ENCODE data around the gene PDE11A. TPM values are rescaled to one million over a fixed set of nuclear protein-coding genes. Genes with fewer than 3 reads are reported as not detected.
A peak's percentile ranks its signal among the peaks of the same experiment; 100 is the strongest.

Gene PDE11A
- total and polyA plus RNA-seq, 2 donors from 2014 or later: 0.58 to 0.82 TPM

DNA sequence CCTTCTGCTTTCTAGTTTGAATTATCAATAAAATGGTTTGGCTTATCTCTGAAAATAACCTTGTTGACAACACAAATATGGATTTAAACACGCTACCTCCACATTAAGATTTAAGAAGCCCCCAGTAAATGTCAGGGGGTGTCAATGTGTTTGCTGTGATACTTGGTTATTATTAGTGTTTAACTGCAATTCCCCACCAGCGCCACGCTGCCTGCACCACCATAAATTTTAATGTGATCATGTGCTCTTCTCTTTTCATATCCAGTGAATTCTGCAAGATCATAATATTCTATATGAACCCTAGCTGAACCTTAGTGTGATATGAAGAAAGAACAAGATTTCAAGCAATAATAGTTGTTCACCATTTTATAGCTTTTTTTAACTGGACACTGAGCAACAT, 349.3 kb downstream of the PDE11A start:
- no peak for FAIRE-seq

DNA sequence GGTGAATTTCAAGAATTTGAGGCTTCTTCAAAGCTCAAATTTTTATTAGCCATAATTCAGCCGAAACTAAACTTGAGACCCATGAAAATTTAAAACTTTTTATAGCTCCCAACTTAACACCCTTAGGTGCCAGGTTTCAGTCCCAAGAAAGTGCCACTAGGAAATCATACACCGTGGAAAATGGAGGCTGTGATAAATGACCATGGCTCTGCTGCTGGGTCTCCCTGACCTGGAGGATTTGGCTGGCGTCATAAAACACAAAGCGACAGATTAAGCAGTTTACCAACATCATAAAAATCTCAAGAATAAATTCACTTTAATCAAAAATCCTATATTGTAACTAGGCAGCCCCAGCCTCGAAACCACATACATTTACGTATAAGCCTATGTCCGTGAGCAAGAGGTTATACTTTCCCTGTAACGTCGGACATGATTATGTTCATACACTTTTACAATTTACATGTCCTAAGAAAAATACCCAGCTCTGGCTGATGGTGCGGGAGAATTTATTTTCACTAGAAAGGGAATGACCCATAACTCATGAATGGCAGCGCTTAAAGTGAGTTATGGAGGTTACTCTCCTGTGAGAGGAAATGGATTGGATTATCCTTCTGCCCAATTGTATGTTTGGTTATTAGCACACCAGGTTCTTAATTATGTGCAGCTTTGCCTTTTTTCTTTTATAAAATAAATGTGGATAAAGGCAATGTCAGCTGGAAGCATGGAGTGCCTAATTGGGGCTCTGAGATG, 350.6 kb downstream of the PDE11A start:
- DNase-seq (peak in 3 of 5 donors; percentile 46 to 88 (median 86)), FAIRE-seq (no peak)
- H3K9me3 ChIP-seq (ENCODE audit: control insufficient read depth in 2 of 3, insufficient read depth in 1 of 3, low read length in 3 of 3): no peaks in the 10 kb centered on the region
- no peaks in the 10 kb centered on the region for H3K36me3 ChIP-seq (ENCODE audit: control insufficient read depth in 2 of 3, insufficient read depth in 3 of 3, low read length in 3 of 3)
- no peak overlapping the region for H3K9ac ChIP-seq (ENCODE audit: low read length in 3 of 3)
- H3K4me3 ChIP-seq (ENCODE audit: low read length in 3 of 3): no peak overlapping the region
- H3K27me3 ChIP-seq (ENCODE audit: control insufficient read depth, insufficient read depth, low read length): no peaks in the 10 kb centered on the region
- H3K27ac ChIP-seq (ENCODE audit: low read depth in 2 of 2, low read length in 2 of 2): no peak overlapping the region
- TF ChIP-seq, protein P1, sequence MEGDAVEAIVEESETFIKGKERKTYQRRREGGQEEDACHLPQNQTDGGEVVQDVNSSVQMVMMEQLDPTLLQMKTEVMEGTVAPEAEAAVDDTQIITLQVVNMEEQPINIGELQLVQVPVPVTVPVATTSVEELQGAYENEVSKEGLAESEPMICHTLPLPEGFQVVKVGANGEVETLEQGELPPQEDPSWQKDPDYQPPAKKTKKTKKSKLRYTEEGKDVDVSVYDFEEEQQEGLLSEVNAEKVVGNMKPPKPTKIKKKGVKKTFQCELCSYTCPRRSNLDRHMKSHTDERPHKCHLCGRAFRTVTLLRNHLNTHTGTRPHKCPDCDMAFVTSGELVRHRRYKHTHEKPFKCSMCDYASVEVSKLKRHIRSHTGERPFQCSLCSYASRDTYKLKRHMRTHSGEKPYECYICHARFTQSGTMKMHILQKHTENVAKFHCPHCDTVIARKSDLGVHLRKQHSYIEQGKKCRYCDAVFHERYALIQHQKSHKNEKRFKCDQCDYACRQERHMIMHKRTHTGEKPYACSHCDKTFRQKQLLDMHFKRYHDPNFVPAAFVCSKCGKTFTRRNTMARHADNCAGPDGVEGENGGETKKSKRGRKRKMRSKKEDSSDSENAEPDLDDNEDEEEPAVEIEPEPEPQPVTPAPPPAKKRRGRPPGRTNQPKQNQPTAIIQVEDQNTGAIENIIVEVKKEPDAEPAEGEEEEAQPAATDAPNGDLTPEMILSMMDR (IDR thresholded peaks at IDR 0.05; ENCODE audit: borderline replicate concordance, extremely low read depth, insufficient read depth): no peak
- intact Hi-C loops (cut with DNase I): loop anchor here (10.0 kb wide), 1 partner anchor 387 kb away; no protein-coding TSS in a partner anchor
- peaks cover 3 to 11% (median 4%) of the 10 kb centered on the region in 3 donors for H3K4me1 ChIP-seq (ENCODE audit: control insufficient read depth in 2 of 3, insufficient read depth in 2 of 3, low read depth in 1 of 3, low read length in 3 of 3)

More for the DNA sequence above, 349.3 kb downstream of the PDE11A start:
- TF ChIP-seq, protein P1 (IDR thresholded peaks at IDR 0.05; ENCODE audit: borderline replicate concordance, extremely low read depth, insufficient read depth): no peak
- Histone ChIP-seq H3K9me3 (ENCODE audit: control insufficient read depth in 2 of 3, insufficient read depth in 1 of 3, low read length in 3 of 3) (no peaks in the 10 kb centered on the region), H3K9ac (ENCODE audit: low read length in 3 of 3) (no peak overlapping the region), H3K27ac (ENCODE audit: low read depth in 2 of 2, low read length in 2 of 2) (no peak overlapping the region), H3K27me3 (ENCODE audit: control insufficient read depth, insufficient read depth, low read length) (no peaks in the 10 kb centered on the region), H3K4me3 (ENCODE audit: low read length in 3 of 3) (no peak overlapping the region), H3K4me1 (ENCODE audit: control insufficient read depth in 2 of 3, insufficient read depth in 2 of 3, low read depth in 1 of 3, low read length in 3 of 3) (peaks cover 3 to 11% (median 4%) of the 10 kb centered on the region in 3 donors), H3K36me3 (ENCODE audit: control insufficient read depth in 2 of 3, insufficient read depth in 3 of 3, low read length in 3 of 3) (no peaks in the 10 kb centered on the region)
- DNase-seq: no peak
- intact Hi-C loops (cut with DNase I): loop anchor here (10.0 kb wide), 1 partner anchor 388 kb away; no protein-coding TSS in a partner anchor

DNA sequence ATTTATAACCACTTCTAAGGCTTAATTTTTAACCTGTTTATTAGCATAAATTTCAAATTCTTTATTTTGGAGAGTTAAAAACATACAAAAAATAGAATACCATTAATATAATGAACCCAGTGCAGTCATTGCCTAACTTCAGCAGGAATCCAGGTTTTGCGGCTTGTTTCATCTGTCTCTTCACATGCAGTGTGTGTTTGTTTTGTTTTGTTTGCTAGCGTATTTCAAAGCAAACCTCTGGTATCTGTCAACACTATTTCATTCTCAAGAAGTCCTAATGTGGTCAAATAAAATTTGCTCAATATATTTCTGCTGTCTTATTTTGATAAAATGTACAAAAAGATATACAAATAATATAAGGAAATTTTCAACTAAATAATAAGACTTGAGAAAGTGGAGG, 351.5 kb downstream of the PDE11A start:
- Histone ChIP-seq H3K4me1 (ENCODE audit: control insufficient read depth in 2 of 3, insufficient read depth in 2 of 3, low read depth in 1 of 3, low read length in 3 of 3) (peaks cover 3 to 11% (median 4%) of the 10 kb centered on the region in 3 donors), H3K9me3 (ENCODE audit: control insufficient read depth in 2 of 3, insufficient read depth in 1 of 3, low read length in 3 of 3) (no peaks in the 10 kb centered on the region), H3K9ac (ENCODE audit: low read length in 3 of 3) (no peak overlapping the region), H3K27ac (ENCODE audit: low read depth in 2 of 2, low read length in 2 of 2) (no peak overlapping the region), H3K4me3 (ENCODE audit: low read length in 3 of 3) (no peak overlapping the region), H3K36me3 (ENCODE audit: control insufficient read depth in 2 of 3, insufficient read depth in 3 of 3, low read length in 3 of 3) (no peaks in the 10 kb centered on the region), H3K27me3 (ENCODE audit: control insufficient read depth, insufficient read depth, low read length) (no peaks in the 10 kb centered on the region)
- peak; percentile 25 for FAIRE-seq
- TF ChIP-seq, protein P1 (IDR thresholded peaks at IDR 0.05; ENCODE audit: borderline replicate concordance, extremely low read depth, insufficient read depth): no peak
- DNase-seq: no peak
- intact Hi-C loops (cut with DNase I): loop anchor here (10.0 kb wide), 1 partner anchor 386 kb away; no protein-coding TSS in a partner anchor

All from kidney (tissue), 14 donors.